ENCODE results near the gene CUX1.

The CUX1 gene, protein sequence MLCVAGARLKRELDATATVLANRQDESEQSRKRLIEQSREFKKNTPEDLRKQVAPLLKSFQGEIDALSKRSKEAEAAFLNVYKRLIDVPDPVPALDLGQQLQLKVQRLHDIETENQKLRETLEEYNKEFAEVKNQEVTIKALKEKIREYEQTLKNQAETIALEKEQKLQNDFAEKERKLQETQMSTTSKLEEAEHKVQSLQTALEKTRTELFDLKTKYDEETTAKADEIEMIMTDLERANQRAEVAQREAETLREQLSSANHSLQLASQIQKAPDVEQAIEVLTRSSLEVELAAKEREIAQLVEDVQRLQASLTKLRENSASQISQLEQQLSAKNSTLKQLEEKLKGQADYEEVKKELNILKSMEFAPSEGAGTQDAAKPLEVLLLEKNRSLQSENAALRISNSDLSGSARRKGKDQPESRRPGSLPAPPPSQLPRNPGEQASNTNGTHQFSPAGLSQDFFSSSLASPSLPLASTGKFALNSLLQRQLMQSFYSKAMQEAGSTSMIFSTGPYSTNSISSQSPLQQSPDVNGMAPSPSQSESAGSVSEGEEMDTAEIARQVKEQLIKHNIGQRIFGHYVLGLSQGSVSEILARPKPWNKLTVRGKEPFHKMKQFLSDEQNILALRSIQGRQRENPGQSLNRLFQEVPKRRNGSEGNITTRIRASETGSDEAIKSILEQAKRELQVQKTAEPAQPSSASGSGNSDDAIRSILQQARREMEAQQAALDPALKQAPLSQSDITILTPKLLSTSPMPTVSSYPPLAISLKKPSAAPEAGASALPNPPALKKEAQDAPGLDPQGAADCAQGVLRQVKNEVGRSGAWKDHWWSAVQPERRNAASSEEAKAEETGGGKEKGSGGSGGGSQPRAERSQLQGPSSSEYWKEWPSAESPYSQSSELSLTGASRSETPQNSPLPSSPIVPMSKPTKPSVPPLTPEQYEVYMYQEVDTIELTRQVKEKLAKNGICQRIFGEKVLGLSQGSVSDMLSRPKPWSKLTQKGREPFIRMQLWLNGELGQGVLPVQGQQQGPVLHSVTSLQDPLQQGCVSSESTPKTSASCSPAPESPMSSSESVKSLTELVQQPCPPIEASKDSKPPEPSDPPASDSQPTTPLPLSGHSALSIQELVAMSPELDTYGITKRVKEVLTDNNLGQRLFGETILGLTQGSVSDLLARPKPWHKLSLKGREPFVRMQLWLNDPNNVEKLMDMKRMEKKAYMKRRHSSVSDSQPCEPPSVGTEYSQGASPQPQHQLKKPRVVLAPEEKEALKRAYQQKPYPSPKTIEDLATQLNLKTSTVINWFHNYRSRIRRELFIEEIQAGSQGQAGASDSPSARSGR (N-terminal part only)

GRCh38 chr7:101817471-101818286 is at the start of gene CUX1:
Gene CUX1 (plus strand): TSS chr7:101817626. CDS start chr7:101817640, 14 bp downstream.
- peak; percentile 75 for DNase-seq (ENCODE audit: low spot score)

- no peak for DNase-seq (ENCODE audit: low spot score)
Observed at GRCh38 chr7:101768280-101768679, 49.1 kb upstream of the CUX1 start.

- DNase-seq (ENCODE audit: low spot score) = no peak
Observed at GRCh38 chr7:101770466-101770865, 47.0 kb upstream of the CUX1 start.

DNA sequence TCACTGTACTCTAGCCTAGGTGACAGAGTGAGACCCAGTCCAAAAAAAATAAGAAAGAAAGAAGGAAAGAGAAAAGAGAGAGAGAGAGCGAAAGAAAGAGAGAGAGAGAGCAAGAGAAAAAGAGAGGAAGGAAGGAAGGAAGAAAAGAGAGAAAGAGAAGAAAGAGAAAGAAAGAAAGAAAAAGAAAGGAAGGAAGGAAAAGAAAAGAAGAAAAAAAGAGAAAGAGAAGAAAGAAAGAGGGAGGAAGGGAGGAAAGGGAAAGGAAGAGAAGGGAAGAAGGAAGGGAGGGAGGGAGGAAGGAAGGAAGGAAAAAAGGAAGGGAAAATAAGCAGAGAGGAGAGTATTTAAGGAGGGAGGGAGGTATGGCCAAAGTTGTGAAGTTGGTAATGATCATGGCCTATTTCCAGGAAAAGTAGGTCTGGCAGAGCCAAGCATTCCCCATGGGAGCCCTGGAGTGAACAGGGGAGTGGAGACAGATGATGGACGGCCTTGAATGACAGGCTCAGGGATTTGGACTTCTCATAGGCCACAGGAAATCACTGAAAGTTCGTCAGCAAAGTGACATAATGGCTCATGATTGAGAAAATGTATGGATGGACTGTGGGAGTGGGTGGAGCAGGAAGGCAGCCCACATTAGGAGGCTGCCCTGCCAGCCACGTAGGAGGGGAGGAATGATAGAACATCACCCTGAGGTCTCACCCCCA is 44.8 kb upstream of the CUX1 start:
- no peak for DNase-seq (ENCODE audit: low spot score)

GRCh38 chr7:101775181-101775580 is 42.2 kb upstream of the CUX1 start:
- no peak for DNase-seq (ENCODE audit: low spot score)

DNA sequence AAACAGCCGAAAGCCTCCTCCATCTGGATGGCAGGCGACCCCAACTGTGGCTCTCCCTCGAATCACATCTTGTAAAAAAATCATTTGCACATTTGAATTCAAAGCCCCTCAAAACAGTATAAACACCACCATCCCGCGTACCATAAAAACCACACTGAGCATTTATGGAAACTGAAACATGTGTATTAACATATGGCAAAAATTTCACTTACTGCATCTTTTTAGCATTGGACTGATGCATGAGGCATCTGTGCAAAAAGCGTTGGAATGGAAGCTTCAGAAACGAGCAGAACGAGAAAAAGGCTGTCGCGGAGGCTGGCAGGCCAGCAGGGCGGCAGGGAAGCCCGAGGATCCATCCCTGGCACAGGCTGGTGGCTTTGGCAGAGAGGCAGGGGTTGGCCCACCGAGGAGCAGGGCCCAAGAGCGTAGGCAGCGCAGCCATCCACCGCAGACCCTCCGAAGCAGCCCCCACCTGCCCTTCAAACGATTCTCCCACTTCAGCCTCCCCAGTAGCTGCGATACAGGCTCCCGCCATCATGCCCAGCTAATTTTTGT is 39.3 kb upstream of the CUX1 start:
- no peak for DNase-seq (ENCODE audit: low spot score)

DNA sequence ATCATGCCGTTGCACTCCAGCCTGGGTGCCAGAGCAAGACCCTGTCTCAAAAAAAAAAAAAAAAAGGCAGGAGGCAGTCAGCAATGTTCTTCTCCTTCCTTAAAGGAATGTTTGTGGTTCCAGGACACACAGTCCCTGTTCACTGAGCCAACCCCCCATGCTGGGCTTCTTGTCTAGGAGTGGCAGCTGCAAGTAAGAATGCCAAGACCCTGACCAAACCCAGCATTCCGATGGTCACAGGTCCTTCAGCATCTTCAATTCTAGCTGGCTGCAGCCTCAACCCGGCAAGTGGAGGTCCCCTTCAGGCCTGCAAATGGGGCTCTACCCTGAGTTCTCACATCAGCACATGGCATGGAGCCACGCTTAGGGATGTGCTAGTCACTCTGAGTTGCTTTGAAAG is 38.2 kb upstream of the CUX1 start:
- DNase-seq (ENCODE audit: low spot score) = no peak

DNA sequence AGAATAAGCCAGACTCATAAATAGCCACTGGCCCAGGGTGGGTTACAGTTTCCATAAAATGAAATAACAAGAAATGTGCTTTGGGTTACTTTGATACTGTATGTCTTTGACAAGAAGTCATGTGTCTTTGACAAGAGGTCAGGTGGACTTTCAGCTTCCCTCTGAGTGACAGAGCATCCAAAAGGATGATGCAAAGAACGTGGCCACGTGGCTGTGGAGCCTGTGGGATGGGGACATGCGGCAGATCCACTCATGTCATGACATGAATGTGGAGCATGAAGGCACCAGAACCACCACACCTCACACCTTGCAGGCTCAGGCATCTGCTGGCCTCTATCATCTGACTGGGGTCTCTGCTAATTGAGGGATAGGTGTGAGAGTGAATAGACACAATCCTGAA is 37.1 kb upstream of the CUX1 start:
- DNase-seq (ENCODE audit: low spot score) = no peak

- DNase-seq (ENCODE audit: low spot score) = no peak
Observed at GRCh38 chr7:101781439-101781838, 36.0 kb upstream of the CUX1 start.

GRCh38 chr7:101782476-101782875 is 35.0 kb upstream of the CUX1 start:
- DNase-seq (ENCODE audit: low spot score) = no peak

DNA sequence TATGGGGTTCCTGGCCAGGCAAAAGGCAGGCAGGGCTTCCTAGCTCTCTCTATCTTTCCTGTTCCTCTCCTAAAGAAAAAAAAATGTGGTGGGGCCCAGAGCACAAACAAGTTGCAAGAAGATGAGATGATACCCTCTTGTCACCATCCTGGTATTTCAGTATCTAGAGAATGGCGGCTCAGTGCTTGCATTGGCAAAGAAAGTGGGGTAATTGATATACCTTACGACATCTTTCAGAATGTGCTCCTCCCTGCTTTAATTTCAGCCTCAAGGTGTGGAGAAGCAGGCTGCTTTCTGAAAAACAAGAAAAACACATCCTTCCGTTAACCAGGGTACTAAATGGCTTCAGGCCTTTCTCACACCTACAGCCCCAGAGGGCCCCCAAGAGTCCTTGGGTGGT is 34.5 kb upstream of the CUX1 start:
- no peak for DNase-seq (ENCODE audit: low spot score)

- no peak for DNase-seq (ENCODE audit: low spot score)
Observed at GRCh38 chr7:101783381-101784181, 33.8 kb upstream of the CUX1 start.

DNA sequence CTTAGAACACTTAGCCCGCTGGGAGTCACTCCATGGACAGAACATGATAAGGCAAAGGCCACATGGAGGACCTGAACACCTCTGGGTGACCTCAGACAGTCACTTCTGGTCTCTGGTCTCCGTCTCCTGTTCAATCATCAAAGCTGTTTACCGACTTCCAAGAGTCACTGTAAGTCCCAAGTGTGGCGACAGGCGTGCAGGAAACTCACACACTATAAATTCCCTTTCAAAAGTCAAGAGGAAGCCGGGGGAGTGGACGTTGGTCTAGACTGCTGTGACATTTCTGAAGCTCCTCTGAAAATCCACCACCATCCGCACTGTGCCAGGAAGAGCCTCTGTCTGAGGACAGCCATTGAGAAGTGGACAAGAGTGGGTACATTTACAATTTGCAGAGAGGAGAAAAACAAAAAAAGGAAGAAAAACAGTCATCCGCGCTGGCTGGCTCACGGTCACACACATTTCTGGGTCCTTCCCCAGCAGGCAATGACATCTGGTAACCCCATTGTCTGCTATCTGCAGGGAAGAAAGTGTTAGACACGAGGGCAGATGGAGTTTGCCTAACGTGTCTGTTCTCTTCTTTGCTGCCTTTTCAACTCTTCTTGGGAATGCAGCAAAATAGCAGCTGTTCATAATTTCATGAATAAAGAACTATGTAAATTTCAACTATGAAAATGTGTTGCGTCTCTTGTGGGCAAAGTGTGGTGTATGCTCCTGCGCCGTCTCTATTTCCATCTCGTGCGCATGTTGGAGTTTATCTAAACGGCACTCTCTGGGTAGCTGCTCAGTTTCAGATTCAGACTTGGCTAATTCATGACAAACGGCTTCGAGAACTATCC is 32.9 kb upstream of the CUX1 start:
- DNase-seq (ENCODE audit: low spot score) = no peak

GRCh38 chr7:101787864-101788263 is 29.6 kb upstream of the CUX1 start:
- no peak for DNase-seq (ENCODE audit: low spot score)

DNA sequence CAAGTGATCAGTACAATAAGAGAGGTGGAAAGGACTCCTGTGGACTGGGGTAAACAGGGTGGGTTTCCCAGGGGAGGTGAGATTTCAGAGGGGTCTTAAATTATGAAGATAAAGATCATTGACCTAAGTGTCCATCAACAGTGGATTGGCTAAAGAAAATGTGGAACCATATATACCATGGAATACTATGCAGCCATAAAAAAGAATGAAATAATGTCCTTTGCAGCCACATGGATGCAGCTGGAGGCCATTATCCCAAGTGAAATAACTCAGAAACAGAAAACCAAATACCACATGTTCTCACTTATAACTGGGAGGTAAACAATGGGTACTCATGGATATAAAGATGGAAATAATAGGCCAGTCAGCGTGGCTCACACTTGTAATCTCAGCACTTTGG is 28.9 kb upstream of the CUX1 start:
- DNase-seq (ENCODE audit: low spot score) = no peak

DNA sequence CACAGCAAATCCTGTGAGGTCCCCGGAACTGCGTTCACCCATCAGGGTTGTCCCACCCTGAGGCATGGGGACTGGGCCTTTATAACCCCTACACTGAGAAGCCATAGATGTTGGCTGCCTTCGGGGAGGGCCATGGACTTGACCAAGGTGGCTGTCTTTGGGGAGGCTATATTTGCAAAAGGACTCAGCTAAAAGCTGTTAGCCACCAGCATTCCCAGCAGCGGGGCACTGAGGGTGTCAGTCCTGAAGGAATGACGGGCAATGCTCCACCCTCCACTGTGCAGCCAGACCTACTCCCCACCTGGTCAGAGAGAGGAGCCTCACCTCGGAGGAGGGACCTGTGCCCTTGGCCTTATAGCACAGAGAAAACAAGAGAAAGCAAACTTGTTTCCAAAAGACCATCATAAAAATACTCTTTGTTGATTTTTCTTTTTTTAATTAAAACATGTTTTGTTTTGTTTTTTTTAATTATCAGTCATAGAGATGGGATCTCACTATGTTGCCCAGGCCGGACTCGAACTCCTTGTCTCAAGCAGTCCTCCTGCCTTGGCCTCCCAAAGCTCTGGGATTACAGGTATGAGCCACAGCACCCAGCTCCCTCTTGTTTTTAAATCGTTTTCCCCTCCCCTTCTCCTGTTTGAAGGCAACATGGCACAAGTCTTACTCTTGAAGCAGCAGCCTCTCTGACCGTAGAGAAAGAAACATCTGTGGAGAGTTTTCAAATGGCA is 26.7 kb upstream of the CUX1 start:
- DNase-seq (ENCODE audit: low spot score) = no peak

DNA sequence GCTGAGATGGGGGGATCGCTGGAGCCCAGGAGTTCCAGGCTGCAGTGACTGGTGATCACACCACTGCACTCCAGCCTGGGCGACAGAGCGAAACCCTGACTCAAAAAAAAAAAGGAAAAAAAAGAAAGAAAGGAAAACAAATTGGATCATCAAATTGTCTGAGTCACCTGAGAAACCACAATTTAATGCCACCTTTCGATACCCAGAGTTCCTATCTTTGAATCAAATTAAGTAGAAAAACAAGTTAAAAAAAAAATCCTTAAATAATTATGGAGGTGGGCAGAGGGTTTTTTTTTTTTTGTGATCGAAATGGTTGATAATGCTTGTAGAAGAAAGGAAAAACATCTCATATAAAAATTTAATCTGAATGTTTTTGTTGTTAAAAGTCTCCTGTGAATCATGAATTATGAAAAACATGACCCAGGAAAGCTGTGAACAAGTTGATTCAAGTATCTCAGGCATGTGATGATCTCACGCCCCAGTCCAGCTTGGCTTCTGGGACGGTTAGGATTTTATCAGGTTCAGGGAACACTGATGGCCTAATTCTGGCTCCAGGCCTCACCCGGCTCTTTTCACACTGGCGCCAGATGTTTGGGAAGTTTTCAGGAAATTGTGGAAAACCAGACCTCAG is 25.3 kb upstream of the CUX1 start:
- DNase-seq (ENCODE audit: low spot score) = no peak

All from HuH-7.5 (cell line).